ENCODE results near the gene ABCA13. TPM values are rescaled to one million over a fixed set of nuclear protein-coding genes. Genes with fewer than 3 reads are reported as not detected.

The ABCA13 gene
- polyA plus RNA-seq, 1 donor (not counting 4 experiments of a cell fraction or from before 2014, with no cell fraction given), result 0.76 TPM

GRCh38 chr7:48300301-48300700 is 129.0 kb downstream of the ABCA13 start:
- H2AFZ ChIP-seq (ENCODE audit: control insufficient read depth, low read length), result no peak overlapping the region
- H3K27ac ChIP-seq (ENCODE audit: control insufficient read depth, insufficient read depth, low read length), result no peak overlapping the region
- H3K9me1 ChIP-seq (ENCODE audit: control insufficient read depth, extremely low read depth, insufficient read depth, low read length), result peaks cover 3% of the 10 kb centered on the region
- H3K9ac ChIP-seq (ENCODE audit: control insufficient read depth, extremely low read depth, insufficient read depth, low read length), result no peak overlapping the region
- no peaks in the 10 kb centered on the region for H3K27me3 ChIP-seq (ENCODE audit: control insufficient read depth, extremely low read depth, insufficient read depth, low read length)
- no peak for DNase-seq (ENCODE audit: low read depth, low spot score)
- FAIRE-seq, result no peak
- no peaks in the 10 kb centered on the region for H3K9me3 ChIP-seq (ENCODE audit: control insufficient read depth, low read depth, low read length)
- H3K36me3 ChIP-seq (ENCODE audit: control insufficient read depth in 2 of 2, extremely low read depth in 1 of 2, insufficient read depth in 2 of 2, low read length in 2 of 2), result no peaks in the 10 kb centered on the region
- no peaks in the 10 kb centered on the region for H3K79me2 ChIP-seq (ENCODE audit: control insufficient read depth, insufficient read depth, low read length)
- peaks cover 15% of the 10 kb centered on the region for H3K4me1 ChIP-seq (ENCODE audit: control insufficient read depth, extremely low read depth, insufficient read depth, low read length)
- no peak overlapping the region for H3K4me2 ChIP-seq (ENCODE audit: control insufficient read depth, extremely low read depth, insufficient read depth, low read depth, low read length)
- H4K20me1 ChIP-seq (ENCODE audit: control insufficient read depth, extremely low read depth, insufficient read depth, low read length), result no peaks in the 10 kb centered on the region
- H3K4me3 ChIP-seq (ENCODE audit: control insufficient read depth in 2 of 3, extremely low read depth in 1 of 3, insufficient read depth in 2 of 3, low read depth in 1 of 3, low read length in 3 of 3), result no peak overlapping the region
- no peak for TF ChIP-seq EZH2 (IDR thresholded peaks at IDR 0.05; ENCODE audit: low read length)
- TF ChIP-seq, protein P1, sequence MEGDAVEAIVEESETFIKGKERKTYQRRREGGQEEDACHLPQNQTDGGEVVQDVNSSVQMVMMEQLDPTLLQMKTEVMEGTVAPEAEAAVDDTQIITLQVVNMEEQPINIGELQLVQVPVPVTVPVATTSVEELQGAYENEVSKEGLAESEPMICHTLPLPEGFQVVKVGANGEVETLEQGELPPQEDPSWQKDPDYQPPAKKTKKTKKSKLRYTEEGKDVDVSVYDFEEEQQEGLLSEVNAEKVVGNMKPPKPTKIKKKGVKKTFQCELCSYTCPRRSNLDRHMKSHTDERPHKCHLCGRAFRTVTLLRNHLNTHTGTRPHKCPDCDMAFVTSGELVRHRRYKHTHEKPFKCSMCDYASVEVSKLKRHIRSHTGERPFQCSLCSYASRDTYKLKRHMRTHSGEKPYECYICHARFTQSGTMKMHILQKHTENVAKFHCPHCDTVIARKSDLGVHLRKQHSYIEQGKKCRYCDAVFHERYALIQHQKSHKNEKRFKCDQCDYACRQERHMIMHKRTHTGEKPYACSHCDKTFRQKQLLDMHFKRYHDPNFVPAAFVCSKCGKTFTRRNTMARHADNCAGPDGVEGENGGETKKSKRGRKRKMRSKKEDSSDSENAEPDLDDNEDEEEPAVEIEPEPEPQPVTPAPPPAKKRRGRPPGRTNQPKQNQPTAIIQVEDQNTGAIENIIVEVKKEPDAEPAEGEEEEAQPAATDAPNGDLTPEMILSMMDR (optimal IDR thresholded peaks at IDR 0.05 in 1 of 3, IDR thresholded peaks at IDR 0.05 in 1 of 3, conservative IDR thresholded peaks at IDR 0.05 in 1 of 3; ENCODE audit: extremely low read depth in 1 of 3, insufficient read depth in 2 of 3, low read length in 3 of 3), result no peak
- dilution Hi-C loops (cut with MboI; ENCODE audit: extremely low pct_ligation_motif_present, low sequenced_read_pairs), result no loop called here

DNA sequence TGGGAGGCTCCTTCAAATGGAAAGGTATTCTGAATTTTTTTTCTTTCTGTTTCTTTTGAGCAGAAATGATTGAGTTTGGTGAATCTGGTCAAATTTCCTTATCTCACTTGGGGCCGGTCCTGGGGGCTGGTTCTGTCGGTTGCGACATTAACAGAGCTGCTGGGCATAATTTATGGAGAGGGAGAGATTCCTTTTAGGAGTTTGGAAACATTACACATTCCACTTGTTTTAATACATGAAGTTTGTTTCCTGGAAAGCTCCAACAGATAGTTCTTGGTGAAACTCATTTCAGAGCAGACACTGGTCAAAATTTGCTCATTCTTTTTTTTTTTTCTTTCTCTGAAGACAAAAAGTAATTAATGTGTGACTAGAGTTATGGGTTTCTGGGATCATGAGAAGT is 129.9 kb downstream of the ABCA13 start:
- no peak for DNase-seq (ENCODE audit: low read depth, low spot score)
- Histone ChIP-seq H3K9ac (ENCODE audit: control insufficient read depth, extremely low read depth, insufficient read depth, low read length) (no peak overlapping the region), H3K9me1 (ENCODE audit: control insufficient read depth, extremely low read depth, insufficient read depth, low read length) (peaks cover 3% of the 10 kb centered on the region)

More for the DNA sequence above, 129.9 kb downstream of the ABCA13 start:
- H3K4me3 ChIP-seq (ENCODE audit: control insufficient read depth in 2 of 3, extremely low read depth in 1 of 3, insufficient read depth in 2 of 3, low read depth in 1 of 3, low read length in 3 of 3), result no peak overlapping the region
- peaks cover 16% of the 10 kb centered on the region for H3K4me1 ChIP-seq (ENCODE audit: control insufficient read depth, extremely low read depth, insufficient read depth, low read length)
- no peaks in the 10 kb centered on the region for H3K27me3 ChIP-seq (ENCODE audit: control insufficient read depth, extremely low read depth, insufficient read depth, low read length)
- TF ChIP-seq EZH2 (IDR thresholded peaks at IDR 0.05; ENCODE audit: low read length), result no peak
- TF ChIP-seq, protein P1 (optimal IDR thresholded peaks at IDR 0.05 in 1 of 3, IDR thresholded peaks at IDR 0.05 in 1 of 3, conservative IDR thresholded peaks at IDR 0.05 in 1 of 3; ENCODE audit: extremely low read depth in 1 of 3, insufficient read depth in 2 of 3, low read length in 3 of 3), result no peak
- H2AFZ ChIP-seq (ENCODE audit: control insufficient read depth, low read length), result no peak overlapping the region
- H4K20me1 ChIP-seq (ENCODE audit: control insufficient read depth, extremely low read depth, insufficient read depth, low read length), result no peaks in the 10 kb centered on the region
- H3K79me2 ChIP-seq (ENCODE audit: control insufficient read depth, insufficient read depth, low read length), result no peaks in the 10 kb centered on the region
- dilution Hi-C loops (cut with MboI; ENCODE audit: extremely low pct_ligation_motif_present, low sequenced_read_pairs), result no loop called here
- FAIRE-seq, result no peak
- H3K4me2 ChIP-seq (ENCODE audit: control insufficient read depth, extremely low read depth, insufficient read depth, low read depth, low read length), result no peak overlapping the region
- H3K9me3 ChIP-seq (ENCODE audit: control insufficient read depth, low read depth, low read length), result no peaks in the 10 kb centered on the region
- no peak overlapping the region for H3K27ac ChIP-seq (ENCODE audit: control insufficient read depth, insufficient read depth, low read length)
- no peaks in the 10 kb centered on the region for H3K36me3 ChIP-seq (ENCODE audit: control insufficient read depth in 2 of 2, extremely low read depth in 1 of 2, insufficient read depth in 2 of 2, low read length in 2 of 2)
